SK-N-SH (cell line): ENCODE results near the gene DHX35. TPM values are rescaled to one million over a fixed set of nuclear protein-coding genes. Genes with fewer than 3 reads are reported as not detected.

ENCODE experiments used
- CTCF ChIA-PET: fragments of 300-600, 350-600 bp; formaldehyde crosslinking; extraction: SDS; loops from one replicate; lab custom pipeline; 2021; lab: Yijun Ruan, JAX
- POLR2A ChIA-PET: fragments of 350-600 bp; sonication (Branson Sonifier 250); formaldehyde crosslinking; extraction: SDS; loops from one replicate; lab custom pipeline; 2020; ENCODE audit warnings: antibody characterized with exemption, inconsistent platforms; lab: Yijun Ruan, JAX
- DNase-seq: peaks from one replicate; pipeline ENCODE4 v3.0.0; 2012
- H2AFZ ChIP-seq: fragments of 200-600 bp; sonication (generic); 2 replicates; pipeline ENCODE4 v1.8.1; 2016; ENCODE audit warnings: antibody characterized with exemption, mild to moderate bottlenecking, low read depth
- H3F3A ChIP-seq: fragments of 200-600 bp; sonication (generic); replicated peaks from 2 replicates; pipeline ENCODE3; 2016; ENCODE audit warnings: antibody characterized with exemption, mild to moderate bottlenecking; ENCODE audit not compliant: insufficient read depth
- H3K27ac ChIP-seq, 2 experiments: fragments of 200-500 bp in 1 of 2; fragments of 200-600 bp in 1 of 2; sonication (Bioruptor generic) in 1 of 2; sonication (generic), shearing (Covaris generic) in 1 of 2; 2 replicates each; pipeline versions ENCODE4 v1.5.1 to v1.6.1; 2014 to 2016; ENCODE audit warnings: low read depth in 2 of 2, inconsistent platforms in 1 of 2, low read length in 1 of 2, mild to moderate bottlenecking in 1 of 2, mixed read lengths in 1 of 2
- H3K27me3 ChIP-seq: fragments of 200-600 bp; sonication (generic), shearing (Covaris generic); 2 replicates; pipeline ENCODE4 v1.6.1; 2016; ENCODE audit warnings: mixed run types; ENCODE audit not compliant: insufficient read depth
- H3K36me3 ChIP-seq, 2 experiments: fragments of 200-500 bp in 1 of 2; fragments of 200-600 bp in 1 of 2; sonication (Bioruptor generic) in 1 of 2; sonication (generic) in 1 of 2; replicated peaks in 1 of 2; 2 replicates each; pipeline versions ENCODE3 to v1.5.1; 2014 to 2016; ENCODE audit warnings: low read length in 1 of 2, mild to moderate bottlenecking in 1 of 2; ENCODE audit not compliant: insufficient read depth in 2 of 2, control insufficient read depth in 1 of 2
- H3K4me1 ChIP-seq, 2 experiments: fragments of 200-500 bp in 1 of 2; fragments of 200-600 bp in 1 of 2; sonication (Bioruptor generic) in 1 of 2; sonication (generic), shearing (Covaris generic) in 1 of 2; 2 replicates each; pipeline versions ENCODE4 v1.5.1 to v1.6.1; 2014 to 2016; ENCODE audit warnings: low read depth in 1 of 2, low read length in 1 of 2, mixed run types in 1 of 2; ENCODE audit not compliant: insufficient read depth in 2 of 2, control insufficient read depth in 1 of 2
- H3K4me2 ChIP-seq: fragments of 200-600 bp; sonication (generic), shearing (Covaris generic); 2 replicates; pipeline ENCODE4 v1.6.1; 2017; ENCODE audit warnings: mixed run types
- H3K4me3 ChIP-seq, 2 experiments: fragments of 200-500 bp in 1 of 2; fragments of 200-600 bp in 1 of 2; sonication (Bioruptor generic) in 1 of 2; sonication (generic), shearing (Covaris generic) in 1 of 2; 2 replicates each; pipeline versions ENCODE4 v1.5.1 to v1.8.1; 2014 to 2016; ENCODE audit warnings: low read depth in 2 of 2, inconsistent platforms in 1 of 2, low read length in 1 of 2, mild to moderate bottlenecking in 1 of 2, mixed read lengths in 1 of 2, moderate library complexity in 1 of 2
- H3K79me2 ChIP-seq: fragments of 200-600 bp; sonication (generic); 2 replicates; pipeline ENCODE4 v1.8.1; 2017; ENCODE audit warnings: mild to moderate bottlenecking; ENCODE audit not compliant: insufficient read depth
- H3K9ac ChIP-seq: fragments of 200-600 bp; sonication (generic); 2 replicates; pipeline ENCODE4 v1.6.1; 2017; ENCODE audit warnings: mixed run types
- H3K9me2 ChIP-seq: fragments of 200-600 bp; sonication (generic); 2 replicates; pipeline ENCODE4 v1.6.1; 2017; ENCODE audit warnings: mixed run types
- H3K9me3 ChIP-seq: fragments of 200-600 bp; sonication (generic); 2 replicates; pipeline ENCODE4 v1.6.1; 2017; ENCODE audit warnings: mixed run types, mild to moderate bottlenecking, moderate library complexity
- H4K20me1 ChIP-seq: fragments of 200-600 bp; sonication (generic); 2 replicates; pipeline ENCODE4 v1.6.1; 2017; ENCODE audit warnings: mild to moderate bottlenecking, mixed run types; ENCODE audit not compliant: insufficient read depth
- MAX ChIP-seq: IDR thresholded peaks from 2 replicates; pipeline ENCODE4 v1.4.0; 2012; ENCODE audit warnings: low read depth
- NRF1 ChIP-seq: IDR thresholded peaks from 2 replicates; pipeline ENCODE4 v1.6.1; 2012; ENCODE audit warnings: low read depth, mild to moderate bottlenecking, low read length
- REST ChIP-seq: IDR thresholded peaks from 2 replicates; pipeline ENCODE4 v1.6.1; 2012; ENCODE audit warnings: mild to moderate bottlenecking, low read depth, low read length, moderate library complexity
- RXRA ChIP-seq: IDR thresholded peaks from 2 replicates; pipeline ENCODE4 v1.4.0; 2012; ENCODE audit warnings: low read depth, mild to moderate bottlenecking, borderline replicate concordance
- SIN3A ChIP-seq: IDR thresholded peaks from 2 replicates; pipeline ENCODE4 v1.6.1; 2012; ENCODE audit warnings: low read depth, mild to moderate bottlenecking, low read length, moderate library complexity, borderline replicate concordance
- TCF12 ChIP-seq: IDR thresholded peaks from 2 replicates; pipeline ENCODE4 v1.4.0; 2012
- YY1 ChIP-seq: IDR thresholded peaks from 2 replicates; pipeline ENCODE4 v1.4.0; 2012; ENCODE audit warnings: low read depth, mild to moderate bottlenecking
- WGBS: methylation state at CpG from one replicate; pipeline ENCODE4 v1.1.6; 2017; ENCODE audit warnings: low lambda C conversion rate; 5-methylcytosine and 5-hydroxymethylcytosine counted together
- polyA plus RNA-seq, 3 experiments: library from polyadenylated mRNA; depleted of rRNA; stranded (reverse); fragments of >200 nt; gene quantifications; 2 replicates each; pipeline ENCODE4 v1.2.3, GENCODE V29; 2012

Gene DHX35
- polyA plus RNA-seq, 1 of the 3 experiments (the other 2 are of a cell fraction), result 17.1 TPM

GRCh38 chr20:38935967-38936407 lies 26.2 kb upstream of the DHX35 start:
- Histone ChIP-seq H3K36me3 (peaks cover 0 to 11% of the 10 kb centered on the region in 2 experiments), H3K9me2 (no peaks in the 10 kb centered on the region), H3K79me2 (peaks cover 100% of the 10 kb centered on the region), H4K20me1 (peaks cover 48% of the 10 kb centered on the region; the same call in 1 of the 2 replicates), H3K4me2 (no peak overlapping the region), H3F3A (no peaks in the 10 kb centered on the region), H3K4me1 (peaks cover 6 to 8% of the 10 kb centered on the region in 2 experiments; a peak in 2 of 4 replicates), H3K9ac (no peak overlapping the region), H3K27ac (no peak overlapping the region), H3K4me3 (no peak overlapping the region)
- 87% methylated on average over 5 of the region's 5 CpGs for WGBS
- no peak for DNase-seq
- POLR2A ChIA-PET, result no interaction called here
- CTCF ChIA-PET, result interaction anchor here (1.3 to 2.0 kb wide), 3 partner anchors 9 to 290 kb away, joined by 4 to 10 read pairs (median 9); partner anchors contain the start of gene FAM83D
- TF ChIP-seq TCF12, result peak; percentile 26; the same call in 1 of the 2 replicates
- no peak for TF ChIP-seq NRF1
- TF ChIP-seq, all 33 proteins: peak for 1
- Histone ChIP-seq H2AFZ (no peak overlapping the region), H3K9me3 (no peaks in the 10 kb centered on the region), H3K27me3 (no peaks in the 10 kb centered on the region)

DNA sequence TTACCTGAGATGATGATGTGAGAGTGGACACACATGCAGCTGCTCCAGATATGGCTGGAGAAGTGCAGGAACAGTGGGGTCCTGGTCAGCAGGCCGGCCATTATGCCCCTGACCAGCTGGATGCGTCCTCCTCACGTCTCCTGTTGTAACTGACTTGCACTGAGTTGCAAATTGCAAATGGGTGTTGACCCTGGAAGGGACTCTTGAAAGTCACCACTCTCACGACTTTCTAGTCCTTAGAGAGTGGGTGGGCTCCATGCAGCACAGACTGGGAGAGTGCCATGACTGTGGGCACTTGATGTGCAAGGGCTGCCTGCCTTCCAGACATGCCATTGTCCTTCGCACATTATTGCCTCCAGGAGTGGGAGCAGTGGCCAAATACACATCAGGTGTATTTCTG lies 25.1 kb upstream of the DHX35 start:
- H3K79me2 ChIP-seq, result peaks cover 100% of the 10 kb centered on the region

More for the DNA sequence above, 25.1 kb upstream of the DHX35 start:
- WGBS, result 94% methylated on average over 3 of the region's 5 CpGs
- TF ChIP-seq RXRA, result no peak
- no peak for TF ChIP-seq TCF12
- TF ChIP-seq REST, result no peak
- TF ChIP-seq YY1, result no peak
- no peak for TF ChIP-seq MAX
- TF ChIP-seq SIN3A, result no peak
- Histone ChIP-seq H4K20me1 (peaks cover 48% of the 10 kb centered on the region; the same call in 1 of the 2 replicates), H3K27me3 (no peaks in the 10 kb centered on the region), H3K4me3 (no peak overlapping the region), H3K4me1 (peaks cover 6 to 8% of the 10 kb centered on the region in 2 experiments; a peak in 2 of 4 replicates), H3F3A (no peaks in the 10 kb centered on the region), H3K9me3 (no peaks in the 10 kb centered on the region), H3K9ac (no peak overlapping the region), H2AFZ (no peak overlapping the region), H3K4me2 (no peak overlapping the region), H3K27ac (no peak overlapping the region), H3K36me3 (peaks cover 0 to 14% of the 10 kb centered on the region in 2 experiments), H3K9me2 (no peaks in the 10 kb centered on the region)
- no peak for DNase-seq
- ChIA-PET POLR2A (interaction anchor here (0.9 kb wide), 1 partner anchor 9 kb away, joined by 3 read pairs; no protein-coding TSS in a partner anchor), CTCF (interaction anchor here (1.3 to 2.0 kb wide), 3 partner anchors 10 to 291 kb away, joined by 4 to 10 read pairs (median 9); partner anchors contain the start of gene FAM83D)
